GM15510 (cell line): ENCODE results near the gene PLA2G4B.

Source experiments
- POLR2A ChIP-seq: IDR thresholded peaks from 3 replicates; pipeline ENCODE4 v1.6.1; 2011; ENCODE audit warnings: borderline replicate concordance; ENCODE audit not compliant: insufficient read length; ENCODE audit errors: extremely low read depth

Gene PLA2G4B

DNA sequence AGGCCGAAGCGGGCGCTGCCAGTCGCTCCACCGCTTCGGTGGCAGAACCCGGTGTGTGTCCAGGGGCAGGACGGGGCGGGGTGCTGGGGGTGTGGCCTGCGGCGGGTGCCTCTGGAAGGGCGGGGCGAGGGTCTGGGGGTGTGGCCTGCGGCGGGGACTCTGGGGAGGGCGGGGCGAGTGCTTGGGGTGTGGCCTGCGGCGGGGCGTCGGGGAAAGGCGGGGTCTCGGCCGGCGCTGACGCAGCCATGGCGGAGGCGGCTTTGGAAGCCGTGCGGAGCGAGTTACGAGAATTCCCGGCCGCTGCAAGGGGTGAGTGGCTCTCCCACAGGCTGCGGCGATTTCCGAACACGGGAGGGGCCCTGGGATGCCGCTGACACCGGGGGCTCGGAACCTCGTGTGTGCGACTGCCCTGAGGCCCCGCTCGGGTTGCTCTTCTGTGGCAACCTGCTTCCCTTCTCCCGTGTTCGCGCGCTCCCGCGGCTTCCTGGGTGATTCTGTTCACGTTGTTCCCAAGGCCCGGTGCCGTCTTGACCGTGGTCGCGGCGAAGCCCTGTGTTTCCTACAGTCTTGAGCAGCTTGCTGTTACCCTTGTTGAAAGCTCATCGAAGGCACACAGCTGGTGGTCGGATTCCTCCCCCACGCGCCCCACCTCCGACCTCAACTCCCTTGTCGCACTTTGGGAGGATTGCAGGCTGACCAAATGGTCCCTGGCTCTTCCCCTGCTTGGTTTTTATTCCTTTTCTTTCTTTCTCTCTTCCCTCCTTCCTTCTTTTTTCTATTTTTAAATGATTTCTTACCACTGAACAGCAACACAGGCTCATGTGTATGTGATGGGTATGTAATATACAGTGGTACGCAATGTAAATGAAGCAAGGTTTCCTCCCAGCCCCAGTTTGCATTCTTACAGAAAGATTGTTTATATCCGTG lies 10.5 kb upstream of the PLA2G4B start, which contains the start of gene JMJD7:
Gene JMJD7, plus strand, starts transcription at position 213 of the 927 bp plus-strand sequence. Its CDS starts 33 bp downstream, at position 246.
- peak; percentile 77 for TF ChIP-seq POLR2A

DNA sequence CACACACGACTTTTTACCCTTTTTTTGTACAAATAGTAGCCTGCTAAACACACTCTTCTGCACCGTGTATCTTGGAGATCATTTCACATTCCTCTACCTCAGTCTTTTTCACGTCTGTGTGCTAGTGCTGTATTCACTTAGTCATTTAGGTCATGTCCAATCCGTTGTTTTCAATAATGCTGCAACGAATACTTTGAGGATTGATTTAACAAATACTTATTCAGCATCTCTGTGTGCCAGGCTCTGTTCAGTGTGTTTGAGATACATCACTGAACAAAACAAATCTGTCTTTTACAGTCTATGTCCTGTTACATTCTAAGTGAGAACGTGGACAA lies 9.9 kb upstream of the PLA2G4B start:
- no peak for TF ChIP-seq POLR2A

DNA sequence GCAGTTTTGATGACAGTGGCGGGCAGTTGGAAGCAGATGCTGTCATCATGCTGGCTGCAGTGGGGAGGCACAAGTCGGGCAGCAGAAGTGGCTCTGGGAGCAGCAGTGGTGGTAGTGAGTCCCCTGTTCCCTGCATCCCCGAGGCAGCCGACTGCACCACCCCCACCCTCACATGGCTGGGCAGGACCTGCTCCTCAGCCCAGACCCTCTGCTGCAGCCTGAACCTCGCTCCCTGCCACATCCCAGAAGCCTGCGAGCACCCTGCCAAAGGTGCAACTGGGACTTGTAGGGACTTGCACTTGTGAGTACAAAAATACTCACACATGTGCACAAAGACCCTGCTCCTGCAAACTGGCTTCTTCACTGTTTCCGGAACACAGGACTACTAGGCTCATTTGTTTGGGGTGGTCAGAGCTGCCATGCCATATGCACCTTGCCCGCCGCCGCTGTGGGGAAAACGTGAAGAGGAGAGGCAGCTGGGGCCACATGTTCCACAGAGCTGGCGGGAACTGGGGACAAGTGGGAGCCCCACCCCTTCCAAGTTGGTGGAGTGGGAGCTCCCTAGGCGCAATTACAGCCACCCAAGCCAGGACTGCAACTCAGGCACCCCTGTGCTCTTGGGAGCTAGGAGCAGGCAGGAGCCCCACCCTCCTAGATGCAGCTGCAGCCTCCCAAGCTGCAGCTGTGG lies 8.5 kb upstream of the PLA2G4B start:
- no peak for TF ChIP-seq POLR2A

DNA sequence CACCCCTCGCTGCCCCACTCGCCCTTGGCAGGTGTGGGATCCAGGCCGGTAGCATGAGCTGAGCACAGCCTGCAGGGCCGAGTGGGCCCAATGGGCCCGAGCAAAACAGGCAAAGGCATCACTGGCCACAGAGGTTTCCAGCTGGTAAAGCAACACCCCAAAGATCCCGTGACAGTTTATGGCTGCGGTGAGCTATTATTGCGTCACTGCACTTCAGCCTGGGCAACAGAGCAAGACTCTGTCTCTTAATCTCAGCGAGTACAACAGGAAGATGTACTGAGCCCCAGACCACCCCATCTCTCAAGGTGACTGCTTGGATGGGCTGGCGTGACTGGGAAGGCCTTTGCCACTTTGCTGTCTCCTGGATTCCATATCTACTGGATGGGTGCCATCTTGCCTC lies 6.4 kb upstream of the PLA2G4B start:
- TF ChIP-seq POLR2A: no peak

DNA sequence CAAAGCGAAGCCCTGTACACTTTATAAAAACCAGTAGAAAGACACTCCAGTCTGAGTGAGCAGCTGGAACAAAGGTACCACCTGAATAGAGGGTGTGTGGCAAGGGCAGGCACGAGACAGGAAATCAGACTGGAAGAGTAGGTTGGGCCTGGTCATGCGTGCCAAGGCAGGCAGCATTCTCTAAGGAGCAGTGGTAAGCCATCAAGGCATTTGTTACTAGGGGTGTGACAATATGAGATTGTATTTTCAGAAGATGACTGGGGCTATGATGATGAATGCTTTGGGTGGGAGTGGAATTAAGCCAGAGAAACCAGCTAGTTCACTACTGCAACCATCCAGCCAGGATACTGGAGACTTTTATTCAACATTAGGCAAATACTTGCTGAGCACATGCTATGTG lies 5.8 kb upstream of the PLA2G4B start:
- TF ChIP-seq POLR2A: no peak

DNA sequence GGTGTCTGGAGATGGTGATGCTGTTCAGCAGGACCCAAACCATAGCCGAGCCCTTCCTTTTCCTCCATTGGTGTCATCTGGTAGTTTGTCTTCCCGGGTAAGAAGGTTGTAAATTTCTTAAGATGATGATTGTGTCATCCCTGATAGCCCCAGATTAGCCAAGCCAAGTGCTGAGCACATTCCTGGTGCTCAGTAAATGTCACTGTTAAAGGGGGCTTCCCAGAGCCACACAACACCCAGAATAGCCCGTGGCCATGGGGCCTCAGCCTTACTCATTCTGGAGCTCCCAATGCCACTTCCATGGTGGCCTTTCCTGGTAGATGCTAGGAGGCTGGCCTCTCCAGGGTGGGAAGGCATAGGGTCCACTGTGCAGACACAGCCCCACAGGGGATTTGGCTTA lies 4.6 kb upstream of the PLA2G4B start:
- TF ChIP-seq POLR2A: no peak

DNA sequence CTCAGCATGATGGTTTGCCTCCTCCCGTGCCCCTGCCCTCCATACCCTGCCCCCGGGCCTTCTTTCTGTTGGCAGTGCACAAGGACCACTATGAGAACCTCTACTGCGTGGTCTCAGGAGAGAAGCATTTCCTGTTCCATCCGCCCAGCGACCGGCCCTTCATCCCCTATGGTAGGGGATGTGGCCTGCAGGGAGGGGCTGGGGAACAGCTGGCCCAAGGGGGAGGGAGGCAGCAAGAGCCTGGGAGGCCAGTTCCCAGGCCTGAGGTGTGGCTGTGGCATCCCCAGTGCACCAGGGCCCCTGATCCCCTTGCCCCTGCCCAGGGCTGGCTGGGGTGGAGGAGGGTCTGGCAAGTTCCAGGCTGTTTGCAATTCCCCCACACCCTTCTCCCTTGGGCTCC lies 2.6 kb upstream of the PLA2G4B start:
- TF ChIP-seq POLR2A: no peak

DNA sequence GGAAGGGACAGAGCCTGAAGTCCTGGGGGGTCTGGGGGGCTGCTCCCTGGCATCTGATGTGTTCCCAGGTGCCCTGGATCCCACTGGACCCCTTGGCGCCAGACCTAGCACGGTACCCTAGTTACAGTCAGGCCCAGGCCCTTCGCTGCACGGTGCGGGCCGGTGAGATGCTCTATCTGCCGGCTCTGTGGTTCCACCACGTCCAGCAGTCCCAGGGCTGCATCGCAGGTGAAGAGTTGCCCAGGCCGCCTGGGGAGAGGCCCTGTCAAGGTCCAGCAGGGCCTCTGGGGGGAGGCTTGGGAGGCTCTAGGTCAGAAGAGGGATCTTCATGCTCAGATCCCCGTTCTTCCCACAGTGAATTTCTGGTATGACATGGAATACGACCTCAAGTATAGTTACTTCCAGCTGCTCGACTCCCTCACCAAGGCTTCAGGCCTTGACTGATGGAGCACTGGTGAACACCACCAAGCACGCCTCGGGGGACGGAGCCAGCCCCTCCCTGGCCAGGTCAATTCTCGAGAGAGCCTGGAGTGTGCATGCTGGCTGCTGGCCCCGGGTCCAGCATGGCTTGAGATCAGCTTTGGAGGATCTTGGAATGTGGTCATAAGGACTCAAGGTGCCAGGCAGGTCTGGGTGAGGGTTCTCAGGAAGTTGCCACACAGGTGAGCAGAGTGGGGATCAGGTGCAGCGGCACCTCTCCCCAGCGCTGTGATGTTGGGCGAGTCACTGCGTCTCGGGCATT lies 1.8 kb upstream of the PLA2G4B start:
- no peak for TF ChIP-seq POLR2A

DNA sequence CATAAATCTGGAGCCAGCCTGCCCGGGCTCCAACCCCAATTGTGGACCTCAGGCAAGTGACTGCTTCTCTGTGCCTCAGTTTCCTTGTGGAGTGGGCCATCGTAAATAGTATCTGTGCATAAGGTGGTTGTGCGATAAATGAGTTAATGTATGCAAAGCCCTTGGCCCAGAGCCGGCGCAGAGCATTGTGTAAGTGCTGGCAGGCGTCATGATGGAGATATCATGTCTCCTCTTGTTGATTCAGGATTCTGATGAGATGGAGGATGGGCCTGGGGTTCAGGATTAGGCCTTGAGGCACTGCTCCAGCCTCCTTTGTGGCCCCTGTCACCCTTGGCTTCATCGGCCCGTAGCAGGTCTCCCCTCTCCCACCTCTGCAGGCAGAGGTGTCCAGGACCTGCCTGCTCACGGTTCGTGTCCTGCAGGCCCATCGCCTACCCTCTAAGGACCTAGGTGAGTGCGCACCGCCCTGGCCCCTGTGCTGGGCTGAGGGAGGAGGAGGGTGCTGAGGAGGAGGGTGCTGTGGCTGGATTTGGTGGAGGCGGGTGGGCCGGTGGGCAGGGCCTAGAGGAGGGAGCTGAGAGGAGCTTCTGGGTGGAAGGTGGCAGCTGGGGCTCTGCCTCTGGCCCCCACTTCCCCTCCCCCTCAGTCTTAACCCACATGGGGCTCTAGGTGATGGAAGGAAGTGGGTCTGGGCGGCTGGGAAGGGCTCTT lies 1.3 kb downstream of the PLA2G4B start:
- TF ChIP-seq POLR2A: no peak

DNA sequence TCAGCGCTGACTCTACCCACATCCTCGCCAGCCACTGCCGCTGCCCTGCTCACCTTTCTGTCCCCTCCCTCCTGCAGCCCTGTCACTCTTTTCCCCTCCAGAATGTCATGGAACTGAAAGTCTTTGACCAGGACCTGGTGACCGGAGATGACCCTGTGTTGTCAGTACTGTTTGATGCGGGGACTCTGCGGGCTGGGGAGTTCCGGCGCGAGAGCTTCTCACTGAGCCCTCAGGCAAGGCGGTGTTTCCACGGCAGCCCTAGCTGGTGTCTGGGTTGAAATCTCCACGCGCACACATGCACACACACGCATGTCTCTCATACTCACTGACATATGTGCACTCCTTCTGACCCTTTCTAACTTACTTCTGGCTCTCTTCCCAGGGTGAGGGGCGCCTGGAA lies 2.0 kb downstream of the PLA2G4B start:
- no peak for TF ChIP-seq POLR2A

DNA sequence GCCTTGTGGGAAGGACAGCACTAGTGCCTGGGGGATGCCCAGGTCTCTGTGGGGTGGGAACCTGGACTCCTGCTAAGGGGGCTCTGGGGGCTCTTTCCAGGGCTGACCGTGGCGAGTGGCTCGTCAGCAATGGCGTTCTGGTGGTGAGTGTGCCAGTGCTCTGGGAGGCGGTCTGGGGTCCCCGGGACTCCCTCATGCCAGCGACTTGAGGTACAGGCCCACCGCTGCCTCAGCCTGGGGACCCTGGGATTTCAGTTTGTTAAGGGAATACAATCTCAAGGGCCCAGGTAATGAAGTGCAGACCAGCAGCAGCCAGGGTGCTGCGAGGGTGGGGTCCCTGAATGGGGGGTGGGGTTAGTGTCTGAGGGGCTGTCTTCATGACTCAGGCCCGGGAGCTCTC lies 2.5 kb downstream of the PLA2G4B start:
- no peak for TF ChIP-seq POLR2A

DNA sequence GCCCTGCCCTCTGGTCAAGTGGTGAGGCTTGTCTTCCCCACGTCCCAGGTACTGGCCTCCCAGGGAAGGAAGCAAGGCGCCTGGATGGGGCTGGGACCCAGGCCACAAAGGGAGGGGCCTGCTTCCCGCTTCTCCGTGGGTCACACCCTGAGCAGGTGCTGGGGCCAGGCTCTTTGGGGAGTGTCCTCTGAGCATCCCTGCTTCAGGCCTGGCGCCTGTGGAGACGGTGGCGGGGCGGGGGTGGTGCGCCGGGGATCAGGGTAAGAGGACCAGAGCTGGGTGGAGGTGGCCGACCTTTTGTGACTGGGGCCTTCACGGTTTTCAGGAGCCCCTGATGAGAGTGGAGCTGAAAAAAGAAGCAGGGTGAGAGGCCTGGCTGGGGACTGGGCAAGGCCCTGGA lies 3.6 kb downstream of the PLA2G4B start:
- no peak for TF ChIP-seq POLR2A

DNA sequence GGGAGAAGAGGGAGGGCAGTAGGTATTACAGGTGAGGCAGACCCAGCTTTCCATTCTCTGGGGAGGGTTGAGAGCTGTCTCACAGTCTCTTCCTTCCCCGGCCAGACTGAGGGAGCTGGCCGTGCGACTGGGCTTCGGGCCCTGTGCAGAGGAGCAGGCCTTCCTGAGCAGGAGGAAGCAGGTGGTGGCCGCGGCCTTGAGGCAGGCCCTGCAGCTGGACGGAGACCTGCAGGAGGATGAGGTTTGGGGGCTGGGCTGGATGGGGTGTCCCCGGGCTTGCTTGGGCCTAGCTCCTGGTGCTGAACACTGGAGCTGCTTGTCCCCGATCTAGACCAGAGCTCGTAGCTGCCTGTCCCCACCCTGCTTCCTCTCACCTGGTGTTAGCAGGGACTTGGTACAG lies 4.9 kb downstream of the PLA2G4B start:
- TF ChIP-seq POLR2A: no peak

DNA sequence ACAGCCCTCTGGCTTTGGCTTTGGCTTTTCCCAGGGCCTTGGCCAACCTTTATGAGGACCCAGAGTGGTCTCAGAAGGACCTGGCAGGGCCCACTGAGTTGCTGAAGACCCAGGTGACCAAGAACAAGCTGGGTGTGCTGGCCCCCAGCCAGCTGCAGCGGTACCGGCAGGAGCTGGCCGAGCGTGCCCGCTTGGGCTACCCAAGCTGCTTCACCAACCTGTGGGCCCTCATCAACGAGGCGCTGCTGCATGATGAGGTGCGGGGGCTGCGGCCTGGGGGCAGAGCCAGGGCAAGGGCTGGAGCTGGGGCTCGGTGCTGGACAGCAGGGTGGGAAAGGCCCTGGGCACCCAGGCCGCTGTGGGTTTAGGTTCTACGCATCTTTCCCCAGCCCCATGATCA lies 6.2 kb downstream of the PLA2G4B start:
- no peak for TF ChIP-seq POLR2A

DNA sequence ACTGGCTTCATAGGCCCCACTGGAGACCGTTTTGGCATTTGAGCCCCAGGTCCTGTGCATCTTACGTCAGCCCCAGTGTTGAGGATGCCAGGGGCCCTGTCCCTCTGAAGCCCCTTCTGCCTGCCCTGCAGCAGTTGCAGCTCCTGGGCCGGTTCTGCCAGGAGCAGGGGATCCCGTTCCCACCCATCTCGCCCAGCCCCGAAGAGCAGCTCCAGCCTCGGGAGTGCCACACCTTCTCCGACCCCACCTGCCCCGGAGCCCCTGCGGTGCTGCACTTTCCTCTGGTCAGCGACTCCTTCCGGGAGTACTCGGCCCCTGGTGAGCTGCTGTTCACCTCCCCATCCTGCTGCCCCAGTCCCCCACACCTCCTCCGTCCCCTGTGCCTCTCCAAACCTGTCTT lies 8.6 kb downstream of the PLA2G4B start:
- no peak for TF ChIP-seq POLR2A
